OCI-LY7 (cell line): ENCODE measurements around the gene TNKS2. TPM values are rescaled to one million over a fixed set of nuclear protein-coding genes. Genes with fewer than 3 reads are reported as not detected.

ENCODE experiments used
- BruUV-seq: library from RNA; stranded (reverse); fragments of 400-500 nt; replicated peaks from 2 replicates; lab custom pipeline; 2021; lab: Mats Ljungman, UMichigan
- CTCF ChIA-PET: fragments of 300-600 bp; sonication (Branson Sonifier 250); formaldehyde crosslinking; loops from one replicate; lab custom pipeline; 2022; ENCODE audit warnings: antibody characterized with exemption; ENCODE audit not compliant: unreplicated experiment; lab: Charles Lee
- POLR2A ChIA-PET: fragments of 300-600 bp; sonication (Branson Sonifier 250); formaldehyde crosslinking; loops from one replicate; lab custom pipeline; 2022; ENCODE audit warnings: antibody characterized with exemption; lab: Charles Lee
- DNase-seq: peaks from one replicate; pipeline ENCODE4 v3.0.0-alpha.2; 2015; ENCODE audit warnings: low spot score
- H2AFZ ChIP-seq: fragments of 200-600 bp; sonication (generic), shearing (Covaris generic); 2 replicates; pipeline ENCODE4 v1.6.1; 2014; ENCODE audit warnings: mild to moderate bottlenecking, antibody characterized with exemption, low read length, moderate library complexity
- H3K27ac ChIP-seq: fragments of 200-600 bp; sonication (generic); 2 replicates; pipeline ENCODE4 v1.5.1; 2014; ENCODE audit warnings: mixed run types, low read depth, mild to moderate bottlenecking, moderate library complexity, low read length, inconsistent platforms; ENCODE audit not compliant: poor library complexity, severe bottlenecking
- H3K36me3 ChIP-seq: fragments of 200-600 bp; sonication (generic); 2 replicates; pipeline ENCODE4 v1.6.1; 2014; ENCODE audit warnings: mild to moderate bottlenecking, antibody characterized with exemption, low read length, moderate library complexity, mixed read lengths; ENCODE audit not compliant: insufficient read depth
- H3K4me1 ChIP-seq: fragments of 200-600 bp; sonication (generic); 2 replicates; pipeline ENCODE4 v1.5.1; 2014; ENCODE audit warnings: mild to moderate bottlenecking, low read length; ENCODE audit not compliant: insufficient read depth, poor library complexity, severe bottlenecking
- H3K4me2 ChIP-seq: fragments of 200-600 bp; sonication (generic); 2 replicates; pipeline ENCODE4 v1.6.1; 2014; ENCODE audit warnings: mild to moderate bottlenecking, low read length
- H3K4me3 ChIP-seq: fragments of 200-600 bp; sonication (generic); 2 replicates; pipeline ENCODE4 v1.5.1; 2014; ENCODE audit warnings: mild to moderate bottlenecking, low read depth, low read length; ENCODE audit not compliant: poor library complexity, severe bottlenecking
- H3K79me2 ChIP-seq: fragments of 200-600 bp; sonication (generic); 2 replicates; pipeline ENCODE4 v1.6.1; 2016; ENCODE audit warnings: low read depth, mild to moderate bottlenecking, low read length, moderate library complexity, mixed read lengths; ENCODE audit not compliant: insufficient read depth
- H3K9me2 ChIP-seq: fragments of 200-600 bp; sonication (generic); 2 replicates; pipeline ENCODE4 v1.6.1; 2016; ENCODE audit warnings: mild to moderate bottlenecking, low read length, mixed read lengths; ENCODE audit not compliant: insufficient read depth
- H3K9me3 ChIP-seq: fragments of 200-600 bp; sonication (generic); 2 replicates; pipeline ENCODE4 v1.6.1; 2014; ENCODE audit warnings: mild to moderate bottlenecking, mixed run types, low read length, mixed read lengths
- H4K20me1 ChIP-seq: fragments of 200-600 bp; sonication (generic); 2 replicates; pipeline ENCODE4 v1.6.1; 2014; ENCODE audit warnings: mild to moderate bottlenecking, antibody characterized with exemption, low read length, moderate library complexity, mixed read lengths; ENCODE audit not compliant: insufficient read depth
- EZH2phosphoT487 ChIP-seq: fragments of 200-600 bp; sonication (generic); IDR thresholded peaks from 2 replicates; pipeline ENCODE4 v1.6.1; 2018; ENCODE audit warnings: low read depth, borderline replicate concordance, mild to moderate bottlenecking, mixed run types, antibody characterized with exemption, low read length, moderate library complexity, mixed read lengths
- intact Hi-C: fragments of 100-400 bp; cut with micrococcal nuclease; formaldehyde crosslinking; loops from one replicate; pipeline ENCODE4 v1.10.0; 2022; ENCODE audit not compliant: unreplicated experiment
- total RNA-seq, 2 experiments: library from RNA; depleted of rRNA in 1 of 2; stranded (reverse); fragments of >200 nt in 1 of 2; shearing (Covaris generic) in 1 of 2; gene quantifications; 2 replicates each; pipeline ENCODE4 v1.2.3, GENCODE V29; 2014 to 2022
- TF ChIP-seq, protein P1 (sequence below): fragments of 200-600 bp; sonication (generic); conservative IDR thresholded peaks from 2 replicates; pipeline ENCODE4 v1.5.1; 2014; ENCODE audit warnings: mild to moderate bottlenecking, antibody characterized with exemption, low read length, moderate library complexity, mixed read lengths

TNKS2 gene
- total RNA-seq, 2 experiments from 2014 or later = 20.0 to 31.3 TPM

GRCh38 chr10:91885362-91886079 is 87.3 kb downstream of the TNKS2 start:
- POLR2A ChIA-PET = no interaction called here

DNA sequence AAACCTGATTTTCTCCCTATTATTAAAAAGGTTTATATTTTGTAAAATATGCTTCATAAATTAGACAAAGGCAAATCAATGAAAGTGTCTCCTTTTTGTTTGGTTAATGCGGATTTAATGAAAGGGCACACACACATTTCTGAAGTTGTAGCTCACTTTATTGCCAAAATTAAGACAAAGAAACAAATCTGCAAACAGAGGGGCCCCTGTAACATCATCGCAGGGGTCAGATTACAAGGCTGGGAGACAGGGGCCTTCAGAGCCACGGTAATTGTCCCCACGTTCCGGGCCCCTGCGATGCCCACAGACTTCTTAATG is 88.7 kb downstream of the TNKS2 start:
- CTCF ChIA-PET = no interaction called here
- TF ChIP-seq EZH2phosphoT487 = no peak
- TF ChIP-seq, protein P1, sequence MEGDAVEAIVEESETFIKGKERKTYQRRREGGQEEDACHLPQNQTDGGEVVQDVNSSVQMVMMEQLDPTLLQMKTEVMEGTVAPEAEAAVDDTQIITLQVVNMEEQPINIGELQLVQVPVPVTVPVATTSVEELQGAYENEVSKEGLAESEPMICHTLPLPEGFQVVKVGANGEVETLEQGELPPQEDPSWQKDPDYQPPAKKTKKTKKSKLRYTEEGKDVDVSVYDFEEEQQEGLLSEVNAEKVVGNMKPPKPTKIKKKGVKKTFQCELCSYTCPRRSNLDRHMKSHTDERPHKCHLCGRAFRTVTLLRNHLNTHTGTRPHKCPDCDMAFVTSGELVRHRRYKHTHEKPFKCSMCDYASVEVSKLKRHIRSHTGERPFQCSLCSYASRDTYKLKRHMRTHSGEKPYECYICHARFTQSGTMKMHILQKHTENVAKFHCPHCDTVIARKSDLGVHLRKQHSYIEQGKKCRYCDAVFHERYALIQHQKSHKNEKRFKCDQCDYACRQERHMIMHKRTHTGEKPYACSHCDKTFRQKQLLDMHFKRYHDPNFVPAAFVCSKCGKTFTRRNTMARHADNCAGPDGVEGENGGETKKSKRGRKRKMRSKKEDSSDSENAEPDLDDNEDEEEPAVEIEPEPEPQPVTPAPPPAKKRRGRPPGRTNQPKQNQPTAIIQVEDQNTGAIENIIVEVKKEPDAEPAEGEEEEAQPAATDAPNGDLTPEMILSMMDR = no peak
- H3K4me2 ChIP-seq = peak overlapping the region; percentile 37; the same call in 1 of the 2 replicates
- no peak overlapping the region for H3K27ac ChIP-seq
- no TSS peak for BruUV-seq
- POLR2A ChIA-PET = no interaction called here
- no peaks in the 10 kb centered on the region for H3K4me1 ChIP-seq
- H3K79me2 ChIP-seq = no peaks in the 10 kb centered on the region
- H3K9me3 ChIP-seq = no peaks in the 10 kb centered on the region
- no peaks in the 10 kb centered on the region for H3K36me3 ChIP-seq
- H3K4me3 ChIP-seq = no peak overlapping the region
- no peaks in the 10 kb centered on the region for H4K20me1 ChIP-seq
- DNase-seq = no peak
- H2AFZ ChIP-seq = no peak overlapping the region; the same call in 1 of the 2 replicates
- intact Hi-C loops = no loop called here
- no peaks in the 10 kb centered on the region for H3K9me2 ChIP-seq

More at GRCh38 chr10:91885362-91886079, 87.3 kb downstream of the TNKS2 start:
- Histone ChIP-seq H3K36me3 (no peaks in the 10 kb centered on the region), H4K20me1 (no peaks in the 10 kb centered on the region), H3K9me2 (no peaks in the 10 kb centered on the region), H3K4me1 (no peaks in the 10 kb centered on the region), H3K79me2 (no peaks in the 10 kb centered on the region), H3K9me3 (no peaks in the 10 kb centered on the region), H3K4me3 (no peak overlapping the region), H3K27ac (no peak overlapping the region), H3K4me2 (no peak overlapping the region), H2AFZ (no peak overlapping the region)
- BruUV-seq = no TSS peak
- CTCF ChIA-PET = no interaction called here
- intact Hi-C loops = no loop called here
- DNase-seq = no peak
- TF ChIP-seq, protein P1 = no peak
- TF ChIP-seq EZH2phosphoT487 = no peak
